ENCODE measurements around the gene TRIM9.

DNA sequence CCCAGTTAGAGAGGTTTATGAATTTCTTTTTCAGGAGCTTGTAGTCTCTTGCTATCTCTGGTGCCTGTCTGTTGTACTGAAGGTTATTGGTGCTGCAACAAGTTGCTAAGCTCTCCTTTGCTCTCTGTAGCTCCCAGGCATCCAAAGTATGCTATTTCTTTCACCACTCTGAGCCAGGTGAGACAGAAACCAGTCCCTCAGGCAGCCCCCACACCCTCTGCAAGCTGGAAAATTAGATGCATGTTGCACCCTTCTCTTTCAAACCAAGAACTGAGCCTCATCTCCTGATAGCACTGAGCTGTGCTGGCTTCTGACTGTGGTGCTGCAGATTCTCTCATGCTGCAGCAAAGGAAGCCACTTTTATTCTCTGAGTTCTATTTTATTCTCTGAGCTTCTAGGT is 9.6 kb upstream of the TRIM9 start:
- TF ChIP-seq, protein P1, sequence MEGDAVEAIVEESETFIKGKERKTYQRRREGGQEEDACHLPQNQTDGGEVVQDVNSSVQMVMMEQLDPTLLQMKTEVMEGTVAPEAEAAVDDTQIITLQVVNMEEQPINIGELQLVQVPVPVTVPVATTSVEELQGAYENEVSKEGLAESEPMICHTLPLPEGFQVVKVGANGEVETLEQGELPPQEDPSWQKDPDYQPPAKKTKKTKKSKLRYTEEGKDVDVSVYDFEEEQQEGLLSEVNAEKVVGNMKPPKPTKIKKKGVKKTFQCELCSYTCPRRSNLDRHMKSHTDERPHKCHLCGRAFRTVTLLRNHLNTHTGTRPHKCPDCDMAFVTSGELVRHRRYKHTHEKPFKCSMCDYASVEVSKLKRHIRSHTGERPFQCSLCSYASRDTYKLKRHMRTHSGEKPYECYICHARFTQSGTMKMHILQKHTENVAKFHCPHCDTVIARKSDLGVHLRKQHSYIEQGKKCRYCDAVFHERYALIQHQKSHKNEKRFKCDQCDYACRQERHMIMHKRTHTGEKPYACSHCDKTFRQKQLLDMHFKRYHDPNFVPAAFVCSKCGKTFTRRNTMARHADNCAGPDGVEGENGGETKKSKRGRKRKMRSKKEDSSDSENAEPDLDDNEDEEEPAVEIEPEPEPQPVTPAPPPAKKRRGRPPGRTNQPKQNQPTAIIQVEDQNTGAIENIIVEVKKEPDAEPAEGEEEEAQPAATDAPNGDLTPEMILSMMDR (conservative IDR thresholded peaks at IDR 0.05 in 1 of 2, IDR thresholded peaks at IDR 0.05 in 1 of 2; ENCODE audit: low read depth in 1 of 2, low read length in 2 of 2) = no peak
- TF ChIP-seq EZH2 (IDR thresholded peaks at IDR 0.05; ENCODE audit: low read length, missing control alignments) = no peak
